GDM1 (cell line): Measurements from ENCODE around the gene SMYD2.

Source experiments
- DNase-seq: peaks from one replicate; lab custom pipeline; 2025; lab: John Stamatoyannopoulos, UW

SMYD2 gene

GRCh38 chr1:214303141-214303930 is 22.4 kb downstream of the SMYD2 start:
- no peak for DNase-seq

- no peak for DNase-seq
Observed at GRCh38 chr1:214305164-214305751, 24.3 kb downstream of the SMYD2 start.

- DNase-seq, result no peak
Observed at GRCh38 chr1:214306269-214306668, 25.3 kb downstream of the SMYD2 start.

- DNase-seq, result no peak
Observed at GRCh38 chr1:214310010-214310409, 29.1 kb downstream of the SMYD2 start.

- no peak for DNase-seq
Observed at GRCh38 chr1:214310777-214311690, 30.1 kb downstream of the SMYD2 start.

- no peak for DNase-seq
Observed at GRCh38 chr1:214312530-214313051, 31.6 kb downstream of the SMYD2 start.

GRCh38 chr1:214314178-214314843 is 33.4 kb downstream of the SMYD2 start:
- DNase-seq, result no peak

GRCh38 chr1:214316593-214316992 is 35.6 kb downstream of the SMYD2 start:
- no peak for DNase-seq

- no peak for DNase-seq
Observed at GRCh38 chr1:214317300-214317699, 36.3 kb downstream of the SMYD2 start.

GRCh38 chr1:214317734-214318133 is 36.8 kb downstream of the SMYD2 start:
- no peak for DNase-seq

- no peak for DNase-seq
Observed at GRCh38 chr1:214318356-214318755, 37.4 kb downstream of the SMYD2 start.

- no peak for DNase-seq
Observed at GRCh38 chr1:214318956-214319736, 38.2 kb downstream of the SMYD2 start.

- no peak for DNase-seq
Observed at GRCh38 chr1:214319938-214320337, 39.0 kb downstream of the SMYD2 start.

- no peak for DNase-seq
Observed at GRCh38 chr1:214321705-214322453, 40.9 kb downstream of the SMYD2 start.

- DNase-seq, result no peak
Observed at GRCh38 chr1:214324896-214325800, 44.2 kb downstream of the SMYD2 start.

- no peak for DNase-seq
Observed at GRCh38 chr1:214326406-214326805, 45.4 kb downstream of the SMYD2 start.

- no peak for DNase-seq
Observed at GRCh38 chr1:214327514-214327913, 46.6 kb downstream of the SMYD2 start.

- DNase-seq, result peak; percentile 60
Observed at GRCh38 chr1:214328770-214329469, 48.0 kb downstream of the SMYD2 start.
